Stimulated activated CD4-positive, alpha-beta T cell treated with anti-CD3 and anti-CD28 coated beads, Interleukin-4, amount 100 ng/mL, for 48 hours (primary cell): Measurements from ENCODE around the gene MYO1B.

Source experiments
- DNase-seq, 2 donors: peaks; one replicate each; pipeline ENCODE4 v3.0.0-alpha.2; 2020; ENCODE audit warnings: low read depth in 2 of 2

The MYO1B gene

DNA sequence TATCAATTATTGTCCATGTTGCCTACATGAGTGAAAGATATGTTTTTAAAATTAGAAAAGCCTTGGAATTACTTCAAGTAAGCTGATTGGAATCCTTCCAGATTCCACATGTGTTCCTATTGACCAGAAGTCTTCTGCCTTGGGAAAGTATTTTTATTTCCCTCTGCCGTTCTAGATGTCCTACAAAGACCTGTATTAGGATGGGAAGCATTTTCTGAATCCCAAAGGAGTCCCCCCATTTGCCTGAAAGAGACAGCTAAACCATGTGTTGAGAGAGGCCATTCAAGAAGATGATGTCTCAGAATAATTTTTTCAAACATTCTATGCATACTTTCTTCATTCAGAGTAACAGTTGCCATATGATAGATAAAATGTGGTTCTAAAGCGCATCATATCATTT, 19.0 kb upstream of the MYO1B start:
- DNase-seq = no peak

DNA sequence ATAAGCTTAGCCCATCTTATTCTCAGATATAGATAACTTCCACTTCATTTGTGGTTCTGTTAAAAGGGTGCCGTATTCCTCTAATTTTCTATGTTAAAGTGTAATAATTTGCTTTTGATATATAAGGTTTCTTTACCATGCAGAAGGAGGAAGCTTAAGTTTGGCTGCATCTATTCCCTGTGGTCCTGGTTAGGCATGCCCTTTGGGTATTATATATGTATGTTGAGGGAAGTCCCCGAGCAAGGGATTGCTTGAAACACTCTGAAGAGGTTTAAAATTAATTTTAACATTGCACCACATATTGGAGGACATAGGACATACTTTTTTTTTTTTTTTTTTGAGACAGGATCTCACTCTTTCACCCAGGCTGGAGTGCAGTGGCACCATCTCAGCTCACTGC, 16.9 kb upstream of the MYO1B start:
- no peak for DNase-seq

DNA sequence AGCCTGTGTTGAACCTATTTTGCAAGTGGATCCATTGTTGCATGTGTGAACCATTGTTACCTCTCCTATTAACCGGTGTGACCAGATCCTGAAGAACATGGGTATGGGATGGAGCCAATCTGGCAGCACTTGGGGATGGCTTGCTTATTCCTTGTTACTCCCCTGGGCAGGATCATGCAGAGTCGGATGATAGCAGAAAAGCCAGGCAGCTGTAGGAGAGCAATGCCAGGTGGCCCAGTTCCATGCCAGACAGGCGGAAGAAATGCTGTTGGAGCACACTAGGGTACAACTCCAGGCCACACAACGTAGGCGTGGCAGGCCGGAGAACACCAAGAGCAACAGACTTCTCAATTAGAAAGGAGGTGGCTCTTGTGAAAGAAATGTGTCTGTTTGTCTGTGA, 16.3 kb upstream of the MYO1B start:
- no peak for DNase-seq

DNA sequence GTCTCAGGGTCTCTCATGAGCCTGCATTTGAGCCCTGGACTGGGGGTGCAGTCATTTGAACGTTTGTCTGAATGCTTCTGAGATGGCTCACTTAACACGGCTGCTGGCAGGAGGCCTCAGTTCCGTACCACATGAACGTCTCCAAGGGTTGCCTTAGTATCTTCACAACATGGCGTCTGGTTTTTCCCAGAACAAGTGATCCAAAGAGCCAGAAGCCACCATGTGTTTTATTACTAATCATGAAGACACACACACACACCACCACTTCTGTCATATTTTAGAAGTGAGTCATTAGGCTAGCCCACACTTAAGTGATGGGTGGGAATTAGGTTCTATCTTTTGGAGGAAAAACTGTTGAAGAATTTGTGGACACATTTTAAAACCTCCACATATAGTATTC, 15.0 kb upstream of the MYO1B start:
- no peak for DNase-seq

DNA sequence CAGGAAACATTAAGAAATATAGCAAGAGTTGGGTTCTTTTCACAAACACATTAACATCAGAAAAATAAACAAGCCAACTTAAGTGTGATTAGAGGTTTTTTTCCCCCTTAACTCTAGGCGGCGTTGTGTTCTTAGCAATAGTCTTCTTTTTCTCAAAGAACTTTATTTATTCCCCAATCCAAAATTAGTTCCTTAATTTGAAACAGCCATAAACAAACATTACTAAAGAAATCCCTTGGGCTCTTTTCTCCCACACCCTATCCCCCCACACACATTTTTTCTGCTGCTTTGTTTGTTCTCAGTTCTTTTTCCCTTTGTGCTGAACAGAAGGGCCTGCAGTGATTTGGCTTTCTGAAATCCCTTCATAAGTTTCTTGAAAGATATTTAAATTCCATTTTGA, 13.2 kb upstream of the MYO1B start:
- DNase-seq = no peak

DNA sequence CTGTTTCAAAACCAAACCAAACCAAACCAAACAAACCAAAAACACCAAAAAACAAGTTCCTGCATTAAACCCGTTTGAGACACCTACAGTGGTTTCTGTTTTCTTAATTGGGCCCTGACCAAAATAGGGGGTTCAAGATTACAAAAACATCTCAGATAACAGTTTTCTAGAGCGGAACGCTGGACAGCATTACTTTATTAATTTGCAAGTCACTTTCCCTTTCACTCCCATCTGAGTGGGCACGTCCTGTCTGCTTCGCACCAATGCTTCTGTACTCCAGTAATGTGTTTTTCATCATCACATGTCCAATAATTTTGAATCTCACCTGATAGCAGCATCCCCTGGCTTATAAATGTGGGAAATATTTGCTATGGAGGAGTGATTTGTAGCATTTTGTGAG, 11.7 kb upstream of the MYO1B start:
- DNase-seq = no peak

DNA sequence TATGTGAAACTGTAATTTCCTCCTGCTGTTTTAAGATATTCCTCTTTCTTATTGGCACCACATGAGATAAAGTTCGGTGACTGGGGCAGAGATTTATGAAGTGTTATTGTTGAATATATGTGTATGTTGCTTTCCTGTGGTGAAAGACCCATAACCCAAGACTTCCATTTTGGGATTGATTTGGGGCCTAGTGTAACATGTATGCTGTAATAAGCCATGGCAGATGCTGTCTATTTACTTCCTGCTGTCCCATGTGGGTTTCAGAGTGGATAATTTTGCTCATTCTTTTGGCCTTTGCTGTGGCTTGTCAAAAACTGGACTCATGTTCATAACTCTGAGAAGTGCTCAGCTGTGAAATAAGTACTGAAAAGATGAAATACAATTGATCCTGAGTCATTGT, 10.8 kb upstream of the MYO1B start:
- DNase-seq = no peak

DNA sequence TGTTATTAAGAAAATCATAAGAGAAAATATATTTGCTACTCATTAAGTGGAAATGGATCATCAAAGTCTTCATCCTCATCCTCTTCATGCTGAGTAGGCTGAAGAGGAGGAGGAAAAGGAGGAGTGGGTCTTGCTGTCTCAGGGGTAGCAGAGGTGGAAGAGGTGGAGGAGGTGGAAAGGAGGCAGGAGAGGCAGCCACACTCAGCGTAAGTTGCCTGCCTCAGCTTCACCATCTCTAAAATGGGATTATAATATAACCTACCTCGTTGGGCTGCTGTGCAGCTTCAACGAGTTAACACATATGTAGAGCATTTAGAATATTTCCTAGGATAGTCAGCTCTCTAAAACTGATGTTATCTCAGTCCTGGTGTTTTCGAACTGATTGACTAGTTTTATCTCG, 4.3 kb upstream of the MYO1B start:
- DNase-seq = no peak

DNA sequence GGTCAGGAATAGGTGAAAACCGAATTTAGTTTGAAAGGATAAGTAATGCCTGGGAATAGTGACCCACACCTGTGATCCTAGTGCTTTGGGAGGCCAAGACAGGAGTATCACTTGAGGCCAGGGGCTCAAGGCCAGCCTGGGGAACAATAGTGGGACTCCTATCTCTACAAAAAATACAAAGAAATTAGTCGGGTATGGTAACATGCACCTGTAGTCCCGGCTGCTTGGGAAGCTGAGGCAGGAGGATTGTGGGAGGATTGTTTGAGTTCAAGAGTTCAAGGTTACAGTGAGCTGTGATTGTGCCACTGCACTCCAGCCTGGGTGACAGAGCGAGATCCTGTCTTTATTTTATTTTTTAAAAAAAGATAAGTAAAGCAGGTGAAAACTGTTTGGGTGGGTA, 3.8 kb upstream of the MYO1B start:
- no peak for DNase-seq

DNA sequence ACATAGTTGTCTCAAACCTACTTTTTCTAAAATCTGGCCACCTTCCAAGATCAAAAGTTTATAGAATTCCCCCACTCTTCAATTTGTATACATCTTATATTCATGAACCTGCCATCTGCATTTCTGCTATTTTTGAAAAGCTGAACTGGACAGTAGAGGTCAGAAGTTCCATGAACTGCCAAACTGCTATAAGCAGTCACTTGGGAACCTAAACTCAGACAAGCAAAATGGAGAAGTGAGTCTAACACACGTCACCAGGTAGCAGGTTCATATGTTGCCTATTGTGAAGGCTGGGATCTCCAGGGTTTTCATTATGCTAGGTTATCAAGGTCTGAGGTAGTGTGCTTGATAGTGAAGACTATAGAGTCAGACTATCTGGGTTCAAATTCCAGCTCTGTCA, 2.0 kb upstream of the MYO1B start:
- no peak for DNase-seq

DNA sequence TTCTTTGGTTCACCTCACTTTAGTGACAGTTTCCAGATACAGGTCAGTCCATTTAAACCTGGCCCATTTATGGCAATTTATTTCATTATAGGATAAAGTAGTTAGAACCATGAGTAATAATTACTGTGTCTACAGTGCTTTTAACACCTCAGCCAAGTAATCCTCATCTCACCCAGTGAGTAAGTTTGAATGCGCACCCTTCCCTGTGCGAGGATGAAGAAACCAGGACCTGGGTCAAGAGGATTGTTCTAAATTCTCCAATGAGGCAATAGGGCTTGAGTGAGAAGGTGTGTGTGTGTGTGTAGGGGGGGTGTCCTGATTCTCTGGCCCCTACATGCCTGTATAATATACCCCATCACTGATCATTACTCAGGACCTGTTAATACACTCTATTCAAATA, 854 bp upstream of the MYO1B start:
- no peak for DNase-seq

DNA sequence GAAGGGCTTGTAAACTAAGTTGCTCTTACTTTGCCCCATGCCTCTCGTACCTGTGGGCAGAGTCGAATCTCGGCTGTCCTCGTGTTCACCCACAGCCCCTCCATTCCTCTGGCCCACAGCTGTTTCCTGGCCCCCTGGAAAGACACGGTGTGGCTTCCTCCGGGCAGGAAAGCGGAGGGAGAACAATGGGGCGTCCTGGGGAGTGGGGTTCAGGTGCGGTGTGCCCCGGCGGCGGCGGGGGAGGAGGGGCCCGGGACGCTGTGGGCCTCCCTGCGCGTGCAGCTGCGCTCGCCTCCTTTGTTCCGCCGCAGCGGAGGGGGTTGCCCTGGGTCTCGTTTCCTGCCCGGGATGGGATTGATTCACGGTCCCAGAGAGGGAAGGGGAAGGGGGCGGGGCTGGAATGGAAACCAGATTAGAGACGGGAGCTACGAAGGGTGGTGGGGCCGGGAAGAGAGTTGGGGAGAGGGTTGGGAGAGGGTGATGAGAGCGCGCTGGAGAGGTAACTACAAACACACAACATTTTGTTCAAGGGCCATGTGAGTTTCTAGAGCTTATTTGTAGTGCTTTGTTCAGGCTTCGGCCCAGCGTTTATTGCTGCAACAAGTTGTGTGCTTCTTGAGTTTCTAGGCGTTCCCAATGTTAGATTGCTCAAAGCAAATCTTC, 796 bp downstream of the MYO1B start:
- peak; percentile 17 to 22 for DNase-seq

DNA sequence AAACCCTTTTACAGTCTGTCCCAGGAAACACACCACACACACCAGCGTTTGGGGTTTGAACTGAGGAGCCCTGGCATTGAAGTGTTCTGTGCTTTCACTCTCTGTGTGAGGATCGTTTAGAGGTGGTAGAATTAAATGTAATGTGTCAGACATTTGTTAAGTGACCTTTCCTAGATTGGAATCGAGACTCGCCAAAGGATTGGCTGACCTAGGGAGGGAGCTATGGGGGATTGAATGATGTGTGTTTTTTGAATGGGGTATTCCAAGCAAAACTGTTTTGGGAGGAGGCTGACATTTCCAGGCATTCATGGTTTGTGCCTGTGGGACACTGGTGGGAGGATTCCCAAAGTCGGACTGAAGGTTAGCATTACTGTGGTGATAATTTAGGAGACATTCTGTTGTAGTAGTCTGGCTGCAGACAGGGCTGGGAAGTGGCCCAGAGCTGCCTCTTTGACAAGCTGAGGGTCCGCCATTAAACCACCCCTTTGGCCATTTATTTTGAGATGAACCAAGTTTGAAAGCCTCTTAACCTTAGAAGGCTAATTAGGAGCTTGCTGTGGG, 1.7 kb downstream of the MYO1B start:
- DNase-seq = no peak

DNA sequence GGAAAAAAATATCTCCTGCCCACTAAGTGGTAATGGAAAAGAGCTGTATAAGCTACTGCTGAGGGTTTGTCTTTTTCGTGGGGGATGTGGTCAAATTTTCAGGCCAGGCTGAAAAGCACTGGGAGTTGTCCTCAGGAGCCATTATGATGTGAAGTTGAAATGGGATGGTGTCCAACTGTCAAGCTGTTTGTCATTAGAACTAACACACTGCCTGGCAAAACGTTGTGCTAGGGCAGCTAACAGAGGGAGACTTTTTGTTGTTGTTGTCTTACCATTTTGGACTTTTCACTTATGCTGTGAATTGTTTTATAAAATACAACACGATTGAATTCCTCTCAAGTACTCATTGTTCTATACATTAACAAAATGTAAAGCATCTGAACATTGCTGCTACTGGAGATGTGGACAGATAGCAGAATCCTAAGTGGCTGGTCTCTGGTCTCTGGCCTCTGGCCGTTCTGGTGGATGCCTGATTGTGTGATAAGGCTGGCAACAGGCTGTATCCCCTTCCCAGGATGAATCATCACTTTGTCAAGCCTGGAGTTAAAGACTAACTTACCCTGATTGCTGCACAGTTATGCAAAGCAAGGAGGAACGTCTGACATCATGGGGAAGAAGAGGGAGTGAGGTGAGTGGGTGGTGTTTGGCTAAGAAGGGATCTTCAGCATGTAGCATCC, 2.3 kb downstream of the MYO1B start:
- DNase-seq = no peak

DNA sequence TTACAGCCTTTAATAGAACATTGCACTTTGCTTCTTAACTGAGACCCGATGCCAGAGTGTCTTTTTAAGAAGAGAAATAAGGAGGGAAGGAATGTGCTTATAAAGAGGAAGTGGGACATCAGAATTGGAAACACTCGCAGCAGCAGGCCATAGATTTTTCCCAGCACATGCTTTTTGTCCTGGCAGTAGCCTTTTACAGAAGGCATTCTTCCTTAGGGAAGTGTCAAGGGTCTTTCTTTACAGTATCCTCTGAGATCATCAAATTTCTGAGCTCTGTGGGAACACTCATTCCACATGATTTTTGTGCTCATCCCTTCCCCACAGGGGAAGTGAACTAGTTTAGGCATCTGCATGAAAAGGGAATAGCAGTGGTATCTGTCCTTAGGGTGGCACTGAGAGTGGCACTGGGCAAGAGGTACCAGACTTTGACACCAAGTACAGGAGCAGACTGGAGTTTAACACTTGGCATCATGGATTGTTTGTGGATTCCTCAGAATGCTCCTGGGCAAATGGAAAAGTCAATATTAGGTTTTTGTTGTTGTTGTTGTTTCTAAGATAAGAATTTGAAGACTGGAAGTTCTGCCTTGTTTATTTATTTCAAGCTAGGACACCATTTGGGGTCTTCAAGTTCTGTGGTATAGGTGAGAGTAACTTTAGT, 4.1 kb downstream of the MYO1B start:
- DNase-seq = no peak

DNA sequence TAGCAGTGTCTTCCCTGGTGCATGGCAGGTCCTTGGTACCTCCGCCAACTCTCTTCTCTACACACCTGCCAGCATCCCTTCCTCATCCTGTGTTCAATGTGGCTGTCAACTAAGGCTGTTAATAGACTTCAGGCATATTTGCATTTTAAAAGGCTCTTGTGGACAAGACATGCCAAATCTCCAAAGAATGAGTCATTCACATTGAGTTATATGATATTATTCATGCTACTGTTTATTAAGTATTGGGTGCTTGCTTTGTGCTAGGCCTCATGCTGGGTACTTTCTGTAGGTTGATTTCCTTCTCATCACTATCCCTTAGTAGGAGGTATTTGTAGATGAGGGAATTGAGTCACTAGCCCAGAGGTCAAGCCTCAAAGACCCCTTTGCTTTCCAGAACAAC, 5.2 kb downstream of the MYO1B start:
- DNase-seq = no peak

DNA sequence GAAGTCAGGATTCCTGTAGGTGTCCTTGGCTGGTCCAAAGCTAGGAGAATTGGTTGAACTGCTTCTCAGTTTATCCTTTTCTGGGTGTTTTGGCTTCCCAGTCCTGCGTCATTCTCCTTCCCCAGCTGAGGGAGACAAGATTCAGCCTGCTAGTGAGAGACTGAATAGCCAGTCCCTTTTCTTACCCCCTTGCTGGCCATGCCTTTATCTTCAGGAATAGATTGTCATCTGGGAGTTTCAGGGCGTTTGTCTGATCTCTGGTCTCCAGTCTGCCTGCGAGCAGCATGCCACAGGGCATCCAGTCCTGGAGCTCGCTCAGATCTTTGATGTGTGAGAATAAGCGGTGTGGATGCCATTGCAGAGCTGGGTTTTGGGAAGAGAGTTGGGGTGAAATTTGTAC, 5.8 kb downstream of the MYO1B start:
- no peak for DNase-seq

DNA sequence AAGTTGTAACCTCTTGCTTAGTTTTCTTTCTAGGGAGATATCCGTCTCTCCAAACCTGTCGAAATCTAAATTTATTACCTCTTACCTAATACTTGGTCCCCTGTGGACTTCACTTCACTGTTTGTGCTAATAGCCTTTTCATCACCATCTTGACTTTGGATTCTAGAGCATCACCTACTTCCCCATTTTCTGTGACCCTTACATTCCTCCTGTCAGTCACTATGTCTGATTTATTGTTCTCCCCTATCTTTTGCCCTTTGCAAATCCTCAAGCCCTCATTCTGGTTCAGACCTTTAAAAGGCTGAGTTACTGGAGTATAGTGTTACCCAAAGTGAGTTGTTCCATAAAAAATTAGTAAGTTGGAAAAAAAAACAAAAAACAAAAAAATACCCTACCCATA, 7.5 kb downstream of the MYO1B start:
- no peak for DNase-seq

DNA sequence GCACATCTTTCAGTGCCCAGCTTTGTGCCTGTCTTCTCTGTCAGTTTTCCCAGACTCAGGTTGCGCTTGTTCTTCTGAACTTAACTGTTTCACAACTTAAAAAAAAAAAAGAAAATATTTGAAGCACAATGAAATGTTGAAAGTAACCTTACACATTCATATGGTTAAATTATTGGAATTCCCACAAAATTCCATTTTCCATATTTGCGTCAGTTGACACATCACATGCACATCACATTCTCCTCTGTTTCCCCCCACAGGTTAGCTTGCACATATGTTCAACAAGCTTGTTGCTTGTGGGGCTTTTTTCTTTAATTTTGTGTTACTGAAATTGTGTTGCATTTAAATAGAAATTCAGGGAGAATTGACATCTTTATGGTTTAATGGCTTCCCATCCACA, 8.3 kb downstream of the MYO1B start:
- DNase-seq = no peak

DNA sequence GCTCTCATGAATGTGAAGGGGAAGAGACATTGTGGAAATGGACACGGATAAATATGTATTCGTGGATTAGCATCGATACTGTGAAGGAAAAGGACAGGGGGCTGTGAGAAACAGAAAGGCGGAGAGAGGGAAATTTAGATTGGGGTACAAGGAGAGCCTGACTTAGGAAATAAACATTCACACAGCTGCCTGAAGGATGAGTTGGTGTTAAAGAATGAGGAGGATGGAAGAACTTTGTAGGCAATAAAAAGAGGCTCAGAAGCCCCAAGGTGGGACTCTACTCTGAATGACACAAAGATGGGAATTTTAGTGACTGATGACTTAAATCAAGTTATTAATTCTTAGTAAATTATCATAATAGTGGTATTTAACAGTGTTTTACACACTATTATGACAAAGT, 10.1 kb downstream of the MYO1B start:
- DNase-seq = no peak

DNA sequence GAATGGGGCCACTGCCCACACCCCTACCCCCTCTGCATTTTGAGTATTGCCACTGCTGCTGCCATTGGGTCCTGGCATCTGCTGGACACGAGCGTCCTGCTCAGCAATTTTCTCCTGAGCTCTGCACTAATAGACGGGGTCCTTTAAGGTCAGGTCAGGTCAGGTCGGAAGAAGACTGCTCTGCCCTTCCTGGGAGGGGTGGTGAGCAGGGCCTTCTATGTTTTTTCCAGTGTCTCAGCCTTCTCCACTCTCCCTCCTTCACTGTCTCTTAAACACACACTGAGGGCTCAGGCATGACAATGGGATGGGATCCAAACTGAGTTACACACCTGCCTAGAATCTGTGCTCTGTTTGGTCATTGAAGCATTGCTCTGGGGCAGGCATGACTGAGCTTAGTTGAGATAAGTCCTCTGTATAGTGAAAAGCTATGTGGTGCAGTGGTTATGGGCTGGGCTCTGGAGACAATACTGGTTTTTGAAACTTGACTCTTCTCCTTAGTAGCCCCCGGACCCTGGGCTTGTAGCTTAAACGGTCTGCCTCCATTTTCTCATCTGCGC, 10.6 kb downstream of the MYO1B start:
- no peak for DNase-seq

DNA sequence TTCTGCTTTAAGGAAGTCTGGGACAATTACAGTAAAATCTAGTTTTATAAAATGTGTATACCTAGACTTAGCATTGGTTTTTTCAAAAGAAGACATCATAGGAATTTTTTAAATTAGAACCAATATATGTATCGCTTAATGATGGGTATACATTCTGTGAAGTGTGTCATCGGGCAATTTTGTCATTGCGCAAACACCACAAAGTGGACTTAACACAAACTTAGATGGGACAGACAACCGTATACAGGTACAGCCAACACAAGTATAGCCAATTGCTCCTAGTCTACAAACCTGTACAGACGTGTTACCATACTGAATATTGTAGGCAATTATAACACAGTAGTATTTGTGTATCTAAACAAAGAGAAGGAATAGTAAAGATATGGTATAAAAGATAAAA, 12.7 kb downstream of the MYO1B start:
- no peak for DNase-seq

DNA sequence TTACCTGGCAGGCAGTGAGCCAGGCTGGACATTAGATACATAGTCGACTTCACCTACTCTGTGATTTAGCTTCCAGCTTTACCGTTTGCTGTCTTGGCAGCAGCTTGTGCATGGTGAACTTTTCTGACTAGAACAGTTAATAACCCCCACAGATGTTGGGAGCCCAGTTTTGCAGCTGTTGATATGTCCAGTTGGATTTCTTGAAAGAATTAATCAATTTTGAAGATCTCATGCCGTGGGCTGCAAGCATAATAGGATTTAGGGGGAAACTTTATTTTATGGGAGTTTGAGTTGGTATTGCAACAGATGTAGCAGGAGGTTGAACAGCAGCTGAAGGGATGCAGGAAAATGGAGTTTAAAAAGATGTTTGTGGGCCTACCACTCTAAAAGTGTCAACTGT, 13.8 kb downstream of the MYO1B start:
- no peak for DNase-seq
